GM19438 (cell line): ENCODE measurements around the gene GRIA4.
"Not testable (repeated sequence)": the region's sequence is repeated elsewhere in the genome, so short reads cannot be mapped to it uniquely, and the experiment has no call there.

Experiments
- ATAC-seq: cut with Tn5 transposase; IDR thresholded peaks from one replicate; pipeline ENCODE4 v1.9.1; 2021; ENCODE audit warnings: low read depth; ENCODE audit not compliant: unreplicated experiment

The GRIA4 gene

DNA sequence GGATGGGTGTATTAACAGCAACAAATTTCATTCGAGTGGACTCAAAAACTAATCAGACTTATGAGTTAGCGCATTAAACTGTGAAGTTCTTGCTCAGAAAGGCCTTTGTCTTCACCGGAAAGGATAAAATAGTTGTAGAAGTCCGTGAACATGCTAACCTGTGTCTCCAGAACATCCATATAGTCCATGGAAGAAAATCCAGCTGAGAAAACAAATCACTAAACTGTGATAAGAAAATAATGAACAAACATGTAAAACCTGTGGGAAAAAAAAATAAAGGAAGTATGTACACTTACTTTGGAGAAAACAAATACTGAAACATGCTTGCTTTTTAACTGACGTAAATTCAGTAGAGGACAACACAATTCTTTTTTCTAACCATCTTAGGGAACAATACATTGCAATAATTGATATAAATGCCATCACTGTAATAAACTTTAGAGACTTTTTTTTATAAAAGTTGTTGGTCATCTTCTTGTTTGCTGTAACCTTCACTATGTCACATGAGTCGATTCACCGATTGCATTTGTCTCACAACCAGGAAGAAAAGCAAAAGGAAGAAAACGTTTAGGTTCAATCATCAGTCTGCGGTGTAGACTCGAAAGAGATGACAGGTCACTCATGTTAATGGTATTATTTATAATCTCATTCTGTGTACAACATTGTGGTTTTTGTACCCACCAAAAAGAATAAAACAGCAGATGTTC is 370.3 kb downstream of the GRIA4 start:
- ATAC-seq, result no peak

DNA sequence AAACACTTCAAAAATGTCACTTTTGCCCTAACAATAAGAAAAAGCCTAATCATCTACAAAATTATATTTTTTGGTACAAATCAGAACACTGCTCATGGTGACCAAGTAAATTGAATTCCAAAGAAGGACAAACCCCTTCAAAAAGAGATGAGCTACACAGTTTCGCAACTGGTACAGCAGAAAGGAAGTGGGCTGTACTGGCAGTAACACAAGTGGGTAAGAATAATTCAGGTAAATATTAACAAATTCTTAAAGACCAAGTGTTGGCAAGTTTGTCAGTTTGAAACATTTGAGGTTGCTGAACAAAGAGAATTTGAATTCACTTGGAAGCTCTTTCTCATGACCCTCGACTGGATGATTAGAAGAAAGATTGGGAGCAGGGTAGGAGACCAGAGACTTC is 376.7 kb downstream of the GRIA4 start:
- no peak for ATAC-seq

- no peak for ATAC-seq
Observed at GRCh38 chr11:105988197-105988596, 378.3 kb downstream of the GRIA4 start.

DNA sequence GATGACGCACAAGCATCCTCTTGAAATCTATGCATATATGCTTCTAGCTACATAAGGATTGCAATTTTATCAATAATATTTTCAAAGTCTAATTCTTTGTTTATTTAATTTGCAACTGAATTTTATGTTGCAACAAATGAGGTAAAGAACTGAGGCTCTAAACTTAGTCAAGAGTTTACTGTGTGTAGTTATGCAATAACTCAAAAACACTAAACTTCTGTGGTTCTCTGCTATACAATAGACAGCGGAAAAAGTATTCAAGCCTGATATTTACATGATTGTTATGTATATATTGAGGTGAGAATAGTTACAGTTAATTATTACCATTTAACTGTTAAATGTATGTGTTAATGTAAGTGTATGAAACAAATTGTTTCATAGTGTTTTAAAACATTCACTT is 379.3 kb downstream of the GRIA4 start:
- no peak for ATAC-seq

GRCh38 chr11:105991888-105992287 is 382.0 kb downstream of the GRIA4 start:
- no peak for ATAC-seq

GRCh38 chr11:106001304-106002012 is 391.6 kb downstream of the GRIA4 start:
- ATAC-seq, result no peak

DNA sequence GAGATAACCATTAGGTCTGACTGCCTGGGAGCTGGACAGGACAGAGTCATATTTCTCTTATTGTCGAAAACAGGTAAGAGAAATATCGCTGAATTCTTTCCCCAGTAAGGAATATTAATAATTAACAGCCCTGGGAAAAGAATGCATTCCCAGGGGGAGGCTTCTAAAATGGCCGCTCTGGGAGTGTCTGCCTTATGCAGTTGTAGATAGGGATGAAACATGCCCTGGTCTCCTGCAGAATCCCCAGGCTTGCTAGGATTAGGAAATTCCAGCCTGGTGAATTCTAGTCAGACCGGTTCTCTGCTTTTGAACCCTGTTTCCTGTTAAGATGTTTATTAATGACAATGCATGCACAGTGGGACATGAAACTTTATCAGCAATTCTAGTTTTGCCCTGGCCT is 393.2 kb downstream of the GRIA4 start:
- not testable (repeated sequence) for ATAC-seq

DNA sequence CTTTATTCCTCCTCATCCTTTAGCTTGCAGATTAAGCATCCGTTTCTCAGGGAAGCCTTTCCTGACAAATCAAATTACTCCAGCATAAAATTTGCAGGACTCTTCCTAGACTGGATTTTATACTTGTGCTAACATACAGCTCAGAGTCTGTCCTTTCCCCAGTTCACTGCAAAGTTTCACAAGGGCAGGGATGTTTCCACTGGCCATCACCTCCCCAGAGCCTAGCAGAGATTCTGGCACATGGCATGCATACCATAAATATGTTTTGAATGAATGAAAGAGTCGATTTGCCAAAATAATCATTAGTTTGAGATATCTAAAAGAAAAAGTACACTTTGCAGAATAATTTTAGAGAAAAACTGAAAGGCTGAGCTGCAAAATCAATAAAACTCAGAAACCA is 401.6 kb downstream of the GRIA4 start:
- ATAC-seq, result no peak

DNA sequence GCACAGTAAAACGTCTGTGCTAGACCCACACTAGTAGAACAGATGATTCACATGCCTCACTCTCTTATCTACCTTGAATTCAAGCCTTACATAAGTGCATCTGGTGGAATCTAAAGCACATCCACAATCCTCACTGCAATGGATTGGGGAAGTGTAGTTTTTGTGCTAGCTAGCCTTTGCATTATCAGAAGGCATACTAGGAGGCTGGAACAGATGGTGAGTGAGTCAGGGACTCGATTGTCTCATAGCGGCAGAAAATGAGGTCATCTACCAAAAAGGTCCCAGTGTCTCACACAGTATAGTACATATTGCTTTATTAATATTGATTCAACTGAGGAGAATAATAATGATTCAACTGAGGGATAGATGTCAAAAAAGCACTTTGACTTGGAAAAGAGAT is 402.9 kb downstream of the GRIA4 start:
- no peak for ATAC-seq

- no peak for ATAC-seq
Observed at GRCh38 chr11:106014035-106014434, 404.2 kb downstream of the GRIA4 start.

DNA sequence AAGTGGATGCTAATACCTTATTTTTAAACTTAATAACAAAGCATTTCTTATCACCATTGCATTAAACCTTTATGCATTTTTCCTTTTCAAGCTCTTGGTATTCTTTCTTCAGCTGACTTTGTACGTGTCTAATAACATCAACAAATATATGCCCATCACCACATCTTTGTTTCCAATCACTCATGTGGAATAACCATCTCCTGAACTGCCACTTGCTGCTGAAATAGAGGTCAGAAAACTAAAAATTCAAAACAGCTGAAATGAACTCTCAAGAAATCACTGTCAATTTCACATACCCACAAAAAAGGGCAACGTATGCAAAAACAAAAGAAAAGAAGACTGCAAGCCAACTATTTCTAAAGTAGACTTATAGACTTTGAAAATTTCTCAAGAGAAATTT is 404.7 kb downstream of the GRIA4 start:
- ATAC-seq, result no peak

- ATAC-seq, result no peak
Observed at GRCh38 chr11:106015066-106015465, 405.2 kb downstream of the GRIA4 start.

GRCh38 chr11:106017093-106017492 is 407.2 kb downstream of the GRIA4 start:
- ATAC-seq, result no peak

DNA sequence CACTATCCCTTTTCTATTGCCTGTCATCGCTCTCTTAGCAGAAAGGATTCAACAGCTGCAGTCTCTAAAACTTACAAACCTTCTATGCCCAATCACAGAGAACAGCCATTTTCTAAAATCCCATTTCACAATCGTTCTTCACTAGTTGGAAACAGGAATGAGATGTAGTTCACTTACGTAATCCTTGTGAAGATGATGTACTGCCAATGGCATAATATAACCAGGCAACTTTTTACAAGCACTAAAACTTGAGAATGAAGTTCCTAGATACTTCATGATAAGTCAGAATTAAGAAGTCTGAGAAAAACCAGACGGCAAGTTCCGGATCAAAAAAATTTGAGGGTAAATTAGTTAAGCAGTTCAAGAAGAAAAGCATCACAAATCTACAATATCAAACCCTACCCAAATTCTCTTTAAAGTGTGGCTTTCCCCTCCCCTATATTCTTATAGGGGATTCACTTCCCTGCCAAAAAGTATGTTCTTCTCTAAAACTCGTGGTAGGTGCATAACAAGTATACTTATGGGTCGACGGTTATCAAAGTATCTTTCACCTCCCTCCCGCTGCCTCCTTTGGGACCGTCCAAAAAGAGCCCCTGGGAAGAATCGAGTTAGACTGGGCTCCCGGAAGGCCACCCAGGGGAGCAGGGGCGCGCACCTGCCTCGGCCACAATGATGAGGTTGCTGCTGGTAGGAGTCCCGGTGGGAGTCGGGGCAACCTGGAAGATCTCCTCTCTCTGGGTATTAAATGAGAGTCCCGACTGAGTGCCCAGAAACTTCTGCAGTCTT is 411.5 kb downstream of the GRIA4 start:
- peak; percentile 18 for ATAC-seq

- peak; percentile 98 for ATAC-seq
Observed at GRCh38 chr11:106021967-106022794, 412.3 kb downstream of the GRIA4 start, which contains the start of gene MSANTD4. Gene MSANTD4 (minus strand): TSS chr11:106022240. CDS start chr11:106010917, 11,323 bp downstream.

DNA sequence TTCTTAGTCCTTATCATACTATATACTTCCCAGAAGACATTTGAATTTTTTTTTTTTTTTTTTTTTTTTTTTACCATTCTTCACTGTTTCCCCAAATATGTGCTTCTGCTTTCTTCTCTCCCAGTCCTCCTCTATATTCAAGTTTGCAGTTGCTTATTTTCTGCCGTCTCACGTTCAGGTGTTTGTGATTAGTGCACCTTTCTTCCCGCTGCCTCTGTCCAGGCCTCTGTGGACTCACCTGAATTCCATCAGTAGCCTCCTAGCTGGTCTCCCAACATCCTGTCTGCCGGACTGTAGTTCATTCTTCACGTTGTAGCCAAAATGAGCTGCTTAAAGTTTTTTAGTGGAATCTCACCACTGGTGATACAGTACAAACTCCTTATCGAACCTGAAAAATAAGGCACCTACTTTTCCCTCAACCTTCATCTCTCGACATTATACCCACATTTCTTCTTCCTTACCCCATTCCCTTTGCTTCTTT is 413.0 kb downstream of the GRIA4 start:
- no peak for ATAC-seq

- no peak for ATAC-seq
Observed at GRCh38 chr11:106030609-106031008, 420.7 kb downstream of the GRIA4 start.

DNA sequence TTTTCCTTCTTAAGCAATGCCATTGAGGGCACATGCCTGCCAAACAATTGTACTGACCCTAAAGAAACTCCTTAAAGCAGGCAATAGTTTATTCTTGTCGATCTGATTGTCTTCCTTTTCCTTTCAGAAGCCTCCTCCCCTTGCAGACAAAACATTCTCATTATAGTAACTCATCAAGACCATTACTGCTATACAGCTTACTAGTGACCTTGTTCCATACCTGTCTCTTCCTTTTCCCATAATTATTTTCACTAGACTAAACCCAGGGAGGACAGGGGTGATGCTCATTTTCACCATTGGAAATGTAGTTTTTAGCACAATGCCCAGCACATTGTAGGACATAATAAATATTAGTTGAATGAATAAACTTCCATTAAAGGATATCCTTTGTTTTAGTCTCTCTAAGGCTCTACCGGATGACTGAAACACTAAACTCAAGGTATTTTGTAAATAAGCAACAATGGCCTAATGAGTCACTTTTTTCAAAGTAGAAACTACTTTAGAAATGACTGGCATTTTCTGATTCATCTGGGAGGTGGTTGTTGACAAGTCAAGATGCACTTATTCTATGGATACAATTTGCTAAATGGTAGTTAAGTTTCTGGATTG is 421.4 kb downstream of the GRIA4 start:
- no peak for ATAC-seq
